GM12878 (cell line): ENCODE results near the gene ANLN. TPM values are rescaled to one million over a fixed set of nuclear protein-coding genes. Genes with fewer than 3 reads are reported as not detected.

Experiments used
- ATAC-seq: fragments of 200-7000 bp; cut with Tn5 transposase; 3 replicates; pipeline ENCODE4 v1.9.1; 2020; ENCODE audit warnings: mild to moderate bottlenecking, moderate library complexity
- BruUV-seq: library from RNA; stranded (reverse); fragments of 400-500 nt; replicated peaks from 2 replicates; lab custom pipeline; 2021; lab: Mats Ljungman, UMichigan
- CTCF ChIA-PET: fragments of 300-600 bp; sonication (Branson Sonifier 250); formaldehyde crosslinking; extraction: SDS; loops from one replicate; lab custom pipeline; 2021; ENCODE audit warnings: inconsistent platforms; lab: Yijun Ruan, JAX
- POLR2A ChIA-PET: fragments of 350-600 bp; formaldehyde crosslinking; extraction: SDS; loops from one replicate; lab custom pipeline; 2021; ENCODE audit warnings: inconsistent platforms; lab: Charles Lee
- RAD21 ChIA-PET: fragments of 300-600 bp; sonication (Branson Sonifier 250); formaldehyde crosslinking; loops from one replicate; lab custom pipeline; 2023; ENCODE audit warnings: antibody characterized with exemption; ENCODE audit not compliant: unreplicated experiment; lab: Charles Lee
- SMC1A ChIA-PET: fragments of 300-600 bp; sonication (Branson Sonifier 250); formaldehyde crosslinking; loops from one replicate; lab custom pipeline; 2023; ENCODE audit not compliant: unreplicated experiment, uncharacterized antibody; lab: Charles Lee
- DNase-seq: peaks from one replicate; pipeline ENCODE4 v3.0.0-alpha.2; 2011; ENCODE audit warnings: low read depth, low spot score
- FAIRE-seq: peaks from 3 replicates; lab custom pipeline; 2011; peaks lifted over from hg19 to GRCh38; lab: Jason Lieb, UNC
- H2AFZ ChIP-seq: 2 replicates; pipeline ENCODE4 v1.6.0; 2011; ENCODE audit warnings: low read depth, low read length, control low read depth; ENCODE audit not compliant: control insufficient read depth
- H3K27ac ChIP-seq: 2 replicates; pipeline ENCODE4 v1.5.1; 2011; ENCODE audit warnings: control low read depth; ENCODE audit not compliant: control insufficient read depth, insufficient read depth
- H3K27me3 ChIP-seq, 2 experiments: replicated peaks in 1 of 2; 2 replicates each; pipeline versions ENCODE4 v1.6.0 to v1.6.1; 2011; ENCODE audit warnings: low read length in 1 of 2; ENCODE audit not compliant: control insufficient read depth in 2 of 2, insufficient read depth in 2 of 2
- H3K36me3 ChIP-seq, 2 experiments: 2 replicates each; pipeline ENCODE4 v1.5.1; 2011; ENCODE audit warnings: low read length in 1 of 2; ENCODE audit not compliant: control insufficient read depth in 2 of 2, insufficient read depth in 2 of 2
- H3K4me1 ChIP-seq: 2 replicates; pipeline ENCODE4 v1.6.1; 2011; ENCODE audit warnings: mild to moderate bottlenecking, low read length, moderate library complexity, mixed read lengths; ENCODE audit not compliant: control insufficient read depth, insufficient read depth
- H3K4me2 ChIP-seq: 2 replicates; pipeline ENCODE4 v1.6.0; 2011; ENCODE audit warnings: control low read depth; ENCODE audit not compliant: control insufficient read depth, insufficient read depth
- H3K4me3 ChIP-seq: fragments of 200-600 bp; sonication (generic); 2 replicates; pipeline ENCODE4 v1.5.1; 2016
- H3K79me2 ChIP-seq: 2 replicates; pipeline ENCODE4 v1.6.0; 2011; ENCODE audit warnings: low read length; ENCODE audit not compliant: control insufficient read depth, insufficient read depth
- H3K9ac ChIP-seq: 2 replicates; pipeline ENCODE4 v1.8.0; 2011; ENCODE audit warnings: low read length, control low read depth, mixed read lengths; ENCODE audit not compliant: control insufficient read depth, insufficient read depth
- H3K9me3 ChIP-seq: replicated peaks from 3 replicates; pipeline ENCODE4 v1.5.1; 2011; ENCODE audit warnings: mild to moderate bottlenecking, low read length; ENCODE audit not compliant: control insufficient read depth, insufficient read depth
- H4K20me1 ChIP-seq: 2 replicates; pipeline ENCODE4 v1.6.0; 2011; ENCODE audit not compliant: control insufficient read depth, insufficient read depth
- CHD1 ChIP-seq: IDR thresholded peaks from 2 replicates; pipeline ENCODE4 v1.6.1; 2012; ENCODE audit warnings: low read depth, low read length, improper control_type of control experiment
- E2F4 ChIP-seq: IDR thresholded peaks from 2 replicates; pipeline ENCODE4 v1.6.1; 2012; ENCODE audit warnings: low read depth, low read length, improper control_type of control experiment
- FOS ChIP-seq: IDR thresholded peaks from 3 replicates; pipeline ENCODE4 v1.6.1; 2011; ENCODE audit warnings: borderline replicate concordance; ENCODE audit not compliant: insufficient read length; ENCODE audit errors: extremely low read depth
- GABPA ChIP-seq: IDR thresholded peaks from 2 replicates; pipeline ENCODE4 v1.6.1; 2014; ENCODE audit warnings: antibody characterized with exemption, low read depth, mild to moderate bottlenecking, inconsistent platforms
- NFIC ChIP-seq: IDR thresholded peaks from 2 replicates; pipeline ENCODE4 v1.6.1; 2012; ENCODE audit warnings: low read depth, mild to moderate bottlenecking, inconsistent platforms, low read length, moderate library complexity
- SUZ12 ChIP-seq: fragments of 200-600 bp; sonication (generic); IDR thresholded peaks from one replicate; pipeline ENCODE4 v1.6.1; 2018; ENCODE audit warnings: antibody characterized with exemption, mild to moderate bottlenecking; ENCODE audit not compliant: unreplicated experiment
- ZNF207 ChIP-seq: fragments of 450-650 bp; IDR thresholded peaks from 2 replicates; pipeline ENCODE4 v1.6.1; 2014; ENCODE audit warnings: antibody characterized with exemption, mild to moderate bottlenecking, borderline replicate concordance
- WGBS: methylation state at CpG from one replicate; pipeline ENCODE4 v1.1.6; 2016; ENCODE audit warnings: low lambda C conversion rate; ENCODE audit not compliant: insufficient replicate concordance, insufficient coverage; ENCODE audit errors: missing lambda C conversion rate; 5-methylcytosine and 5-hydroxymethylcytosine counted together
- in situ Hi-C: fragments of 300-500 bp; cut with MboI; formaldehyde crosslinking; loops from 9 replicates; pipeline ENCODE4 v1.14.3; 2018; ENCODE audit warnings: mixed read lengths
- intact Hi-C: fragments of 100-400 bp; cut with micrococcal nuclease; formaldehyde crosslinking; loops from one replicate; pipeline ENCODE4 v1.14.2; 2022; ENCODE audit not compliant: unreplicated experiment
- polyA plus RNA-seq, 11 experiments: library from polyadenylated mRNA; depleted of rRNA in 4 of 11; unstranded in 6 of 11; stranded (reverse) in 5 of 11; fragments of >200 nt; fragmentation: Nextera tagmentation in 4 of 11; fragmentation: Illumina TruSeq in 1 of 11; extraction: Ambion mirVana in 4 of 11; extraction: Trizol in 1 of 11; gene quantifications; 1 replicate in 1 of 11; 2 replicates in 10 of 11; pipeline versions ENCODE4 v1.2.1 to v1.2.3, GENCODE V29; 2011 to 2016; ENCODE audit warnings: inconsistent platforms in 2 of 11, missing spikeins in 2 of 11, low read depth in 1 of 11
- total RNA-seq, 4 experiments: library from RNA; depleted of rRNA in 3 of 4; stranded (reverse); fragments of >200 nt in 3 of 4; fragmentation: Illumina TruSeq in 1 of 4; extraction: Trizol in 1 of 4; gene quantifications; 2 replicates each; pipeline versions ENCODE4 v1.2.1 to v1.2.3, GENCODE V29; 2013 to 2021

The ANLN gene
- total and polyA plus RNA-seq, 10 of the 15 experiments (the other 5 are each of a cell fraction or from before 2014, with no cell fraction given) = 9.5 to 32.1 (median 24.2) TPM

DNA sequence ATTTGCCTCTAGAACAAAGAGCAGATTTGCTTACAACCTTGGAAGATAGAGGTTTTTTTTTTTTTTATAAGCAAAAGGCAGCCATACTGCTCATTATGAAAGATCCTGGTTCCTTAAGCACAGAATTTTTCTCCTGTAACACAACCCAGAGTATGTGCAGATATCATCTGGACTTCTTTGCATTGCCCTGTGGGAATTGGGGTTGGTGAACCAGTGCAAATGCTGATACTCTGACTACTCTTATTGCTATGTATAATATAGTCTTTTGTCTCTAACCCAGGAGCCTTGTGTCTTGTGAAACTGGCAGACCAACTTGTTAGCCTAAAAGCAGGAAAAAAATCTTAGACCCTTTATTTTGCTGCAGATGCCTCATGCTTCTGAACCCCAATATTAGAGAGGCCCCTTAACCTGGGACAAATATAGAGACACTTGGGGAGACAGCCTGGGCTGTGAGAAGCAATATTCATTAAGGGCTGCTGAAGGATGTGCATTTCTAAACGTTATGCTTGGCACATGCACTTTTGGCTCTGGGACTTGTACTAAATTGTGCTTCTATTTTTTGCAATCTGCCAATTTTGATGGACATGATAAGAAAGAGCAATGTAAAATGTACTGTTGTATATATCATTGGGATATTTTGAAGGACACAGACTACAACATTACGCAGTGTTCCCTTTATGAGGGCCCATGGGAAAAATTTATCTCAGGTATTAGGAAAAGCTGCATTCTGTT lies 78.9 kb downstream of the ANLN start:
- in situ Hi-C loops (no loop called here), intact Hi-C loops (no loop called here)
- Histone ChIP-seq H3K4me3 (no peak overlapping the region), H3K9me3 (no peaks in the 10 kb centered on the region), H3K4me1 (no peaks in the 10 kb centered on the region), H2AFZ (no peak overlapping the region), H3K4me2 (no peak overlapping the region), H3K27ac (no peak overlapping the region), H3K27me3 (no peaks in the 10 kb centered on the region), H3K79me2 (no peaks in the 10 kb centered on the region), H3K9ac (no peak overlapping the region), H4K20me1 (no peaks in the 10 kb centered on the region), H3K36me3 (no peaks in the 10 kb centered on the region)
- no TSS peak for BruUV-seq
- ATAC-seq (no peak), FAIRE-seq (no peak), DNase-seq (no peak)
- ChIA-PET POLR2A (no interaction called here), RAD21 (no interaction called here), CTCF (no interaction called here), SMC1A (no interaction called here)
- 48% methylated on average over 2 of the region's 2 CpGs for WGBS
- TF ChIP-seq CHD1 (no peak), NFIC (no peak), E2F4 (no peak), GABPA (no peak), ZNF207 (no peak), SUZ12 (no peak), FOS (no peak)
